Right renal cortex interstitium (tissue), 3 donors: ENCODE measurements around the gene WHRN. TPM values are rescaled to one million over a fixed set of nuclear protein-coding genes. Genes with fewer than 3 reads are reported as not detected.

Experiments
- DNase-seq, 3 donors: peaks; one replicate each; pipeline ENCODE4 v3.0.0-alpha.2; 2013; ENCODE audit warnings: low read depth in 3 of 3, low spot score in 2 of 3
- polyA plus RNA-seq, 3 donors: library from polyadenylated mRNA; unstranded; fragments of 120-200 nt; gene quantifications; one replicate each; pipeline ENCODE4 v1.2.1, GENCODE V29; 2013; ENCODE audit not compliant: insufficient read length in 3 of 3

WHRN gene
- polyA plus RNA-seq, 3 donors = 6.2 to 7.0 (median 6.8) TPM

- DNase-seq = no peak
These were observed 133.0 kb downstream of the WHRN start for GRCh38 chr9:114371973-114372917.

DNA sequence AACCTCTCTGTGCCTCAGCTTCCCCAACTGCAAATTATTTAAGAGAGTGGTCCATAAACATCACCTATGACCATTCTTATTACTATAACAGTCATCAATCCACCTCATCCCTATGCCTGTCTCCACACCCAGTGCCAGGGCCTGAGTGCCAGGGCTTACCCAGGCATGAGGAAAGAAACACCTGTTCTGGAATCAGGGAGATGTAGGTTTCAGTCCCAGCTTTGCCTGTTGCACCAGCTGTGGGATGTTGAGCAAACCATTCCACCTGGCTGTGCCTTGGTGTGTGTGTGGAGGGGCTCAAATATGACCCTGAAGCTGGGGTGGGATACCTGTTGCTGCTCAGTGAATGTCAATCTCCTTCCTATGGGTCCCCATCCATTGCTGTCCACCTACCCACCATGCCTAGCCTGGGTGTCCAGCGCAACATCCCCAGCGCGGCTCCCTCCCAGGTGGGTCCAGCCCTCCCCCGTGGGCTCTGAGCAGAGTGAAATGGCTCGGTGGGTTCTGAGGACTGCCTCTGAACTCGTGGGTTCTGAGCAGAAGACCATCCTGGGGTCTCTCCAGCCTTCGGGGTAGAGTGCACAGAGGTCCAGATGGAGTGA is 133.8 kb downstream of the WHRN start:
- no peak for DNase-seq

DNA sequence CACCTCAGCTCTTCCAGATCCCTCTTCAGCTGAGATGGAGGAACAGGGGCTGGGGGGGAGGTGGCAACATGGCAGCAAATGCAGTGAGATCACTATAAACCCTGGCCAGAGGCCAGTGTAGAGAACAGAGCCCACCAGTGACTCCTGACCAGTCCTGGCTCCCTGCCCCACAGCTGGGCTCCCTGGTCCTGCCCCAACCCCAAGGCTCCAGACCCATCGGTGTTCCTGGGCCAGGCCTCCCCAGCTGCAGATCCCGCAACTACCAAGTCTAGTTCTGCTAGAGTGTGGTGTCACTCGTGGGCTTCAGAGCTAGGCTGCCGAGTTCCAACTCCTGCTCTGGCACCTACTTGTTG is 134.3 kb downstream of the WHRN start:
- no peak for DNase-seq

DNA sequence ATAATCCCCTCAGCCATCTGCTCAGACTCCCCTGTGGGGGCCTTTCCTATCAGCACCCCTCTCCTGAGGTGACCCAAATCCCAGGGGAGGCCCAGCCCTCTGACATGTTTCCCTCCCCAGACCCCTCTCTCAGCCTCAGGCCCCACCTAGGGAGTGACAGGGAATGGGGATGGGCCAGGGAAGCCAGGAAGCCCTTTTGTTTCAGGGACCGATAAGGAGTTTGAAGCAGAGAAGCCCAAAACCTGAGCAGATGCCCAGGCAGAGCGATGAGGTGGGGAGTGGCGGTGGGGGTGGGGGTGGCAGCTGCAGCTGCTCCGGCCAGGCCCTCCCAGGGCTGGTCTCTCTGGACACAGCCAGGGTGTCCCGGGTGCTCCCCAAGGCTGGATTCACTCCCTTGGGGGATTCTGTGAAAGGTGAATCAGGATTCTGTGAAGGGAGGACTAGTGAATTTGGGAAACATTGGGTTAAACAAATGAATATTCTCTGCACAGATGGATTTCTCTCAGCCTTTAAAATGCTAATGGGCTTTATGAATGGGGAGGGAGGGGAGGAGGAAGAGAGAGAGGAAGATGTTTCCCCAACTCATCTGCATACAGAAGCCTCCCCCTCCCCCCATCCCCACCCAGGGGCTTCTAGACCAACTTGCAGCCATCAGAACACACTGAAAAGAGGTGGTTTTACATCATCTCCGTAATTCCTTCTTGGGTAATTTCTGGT is 134.9 kb downstream of the WHRN start:
- no peak for DNase-seq

DNA sequence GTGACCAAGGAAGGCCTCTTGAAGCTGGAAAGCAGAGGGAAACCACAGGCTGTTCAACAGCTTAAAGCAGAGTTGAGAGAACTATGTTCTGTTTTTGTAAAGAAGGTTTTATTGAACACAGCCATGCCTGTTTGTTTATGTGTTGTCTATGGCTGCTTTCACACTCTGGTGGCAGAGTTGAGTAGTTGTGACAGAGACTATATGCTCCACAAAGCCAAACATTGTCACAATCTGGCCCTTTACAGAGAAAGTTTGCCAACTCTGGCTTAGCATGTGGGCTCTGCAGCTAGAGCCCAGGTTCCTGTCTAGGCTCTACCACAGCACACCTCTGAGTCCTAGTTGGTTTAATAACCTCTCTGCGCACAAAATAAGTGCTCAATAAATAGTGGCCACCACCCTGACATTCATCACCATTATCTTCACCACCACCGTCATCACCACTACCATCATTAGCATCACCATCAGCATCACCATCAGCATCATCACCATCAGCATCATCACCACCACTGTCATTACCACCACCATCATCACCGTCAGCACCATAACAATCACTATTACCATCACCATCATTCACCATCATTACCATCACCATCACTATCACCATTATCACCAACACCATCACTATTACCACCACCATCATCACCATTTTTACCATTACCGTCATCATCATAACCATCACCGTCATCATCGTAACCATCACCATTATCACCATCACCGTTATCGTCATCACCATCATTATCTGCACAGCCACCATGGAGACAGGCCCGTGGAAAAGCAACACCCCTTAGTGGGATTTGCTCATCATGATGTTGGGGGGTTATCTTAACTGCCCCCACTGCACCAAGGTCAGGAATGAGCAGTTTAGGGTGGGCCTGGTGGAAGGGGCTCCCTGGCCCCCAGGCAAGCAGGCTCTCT is 135.8 kb downstream of the WHRN start:
- no peak for DNase-seq

DNA sequence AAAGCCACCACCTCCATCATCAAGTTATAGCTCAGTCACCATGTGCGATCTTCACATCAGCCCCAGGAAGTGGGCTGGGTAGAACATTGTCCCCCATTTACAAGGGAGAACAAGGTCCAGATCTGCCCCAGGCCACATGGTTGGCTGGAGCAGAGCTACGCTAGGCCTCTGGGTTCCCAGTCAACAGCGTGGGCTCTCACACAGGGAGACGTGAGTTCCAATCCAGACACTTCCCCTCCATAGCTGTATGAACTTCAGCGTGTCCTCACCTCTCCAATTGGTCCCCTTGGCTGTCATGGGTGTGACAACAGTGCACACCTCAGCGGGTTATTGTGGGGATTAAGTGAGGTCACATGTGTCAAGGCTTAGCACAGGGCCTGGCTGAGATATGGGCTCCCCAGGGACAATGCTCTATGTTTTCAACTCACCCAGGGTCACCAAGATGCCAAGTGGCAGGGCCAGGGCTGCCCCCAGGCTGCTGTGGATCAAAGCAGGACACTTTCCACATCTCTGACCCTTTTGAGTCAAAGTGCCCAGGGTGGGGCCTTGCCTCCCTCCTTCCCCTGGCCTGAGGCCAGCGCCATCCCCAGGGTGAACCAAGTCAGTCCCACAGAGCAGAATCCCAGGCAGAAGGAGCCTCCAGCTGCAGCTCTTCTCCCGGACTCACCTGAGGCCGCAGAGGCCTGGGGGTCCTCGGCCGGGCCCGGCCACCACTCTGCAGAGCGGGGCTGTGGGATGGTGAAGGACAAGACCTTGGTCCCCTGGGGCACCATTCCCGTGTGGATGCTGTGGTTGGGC is 137.3 kb downstream of the WHRN start:
- DNase-seq = no peak

GRCh38 chr9:114367366-114367765 is 137.9 kb downstream of the WHRN start:
- DNase-seq = no peak

- DNase-seq = no peak
These were observed 138.7 kb downstream of the WHRN start for GRCh38 chr9:114366334-114367128.

GRCh38 chr9:114365194-114365593 is 140.1 kb downstream of the WHRN start:
- DNase-seq = no peak

- DNase-seq = no peak
These were observed 140.9 kb downstream of the WHRN start for GRCh38 chr9:114364134-114365041.

DNA sequence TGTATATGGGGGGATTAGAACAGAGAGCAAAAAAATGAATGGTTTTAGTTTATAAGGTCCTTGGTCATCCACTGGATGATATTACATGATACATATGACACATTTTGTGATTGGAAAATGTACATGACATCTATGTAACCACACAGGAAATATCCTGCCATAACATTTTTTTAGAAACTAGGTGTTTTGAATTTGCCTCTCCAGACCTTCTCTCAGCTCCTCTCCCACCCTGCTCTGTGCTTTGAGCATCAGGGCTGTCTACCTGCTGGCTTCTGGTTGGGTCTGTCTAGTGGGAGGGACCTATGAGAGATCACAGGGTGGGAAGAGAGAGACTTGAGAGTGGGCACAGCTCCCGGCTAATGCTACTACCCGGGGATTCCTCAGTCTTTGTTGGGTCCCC is 141.8 kb downstream of the WHRN start:
- no peak for DNase-seq

GRCh38 chr9:114362394-114362793 is 142.9 kb downstream of the WHRN start:
- DNase-seq = no peak

GRCh38 chr9:114361542-114361941 is 143.7 kb downstream of the WHRN start:
- DNase-seq = no peak

GRCh38 chr9:114359801-114360200 is 145.5 kb downstream of the WHRN start:
- no peak for DNase-seq

DNA sequence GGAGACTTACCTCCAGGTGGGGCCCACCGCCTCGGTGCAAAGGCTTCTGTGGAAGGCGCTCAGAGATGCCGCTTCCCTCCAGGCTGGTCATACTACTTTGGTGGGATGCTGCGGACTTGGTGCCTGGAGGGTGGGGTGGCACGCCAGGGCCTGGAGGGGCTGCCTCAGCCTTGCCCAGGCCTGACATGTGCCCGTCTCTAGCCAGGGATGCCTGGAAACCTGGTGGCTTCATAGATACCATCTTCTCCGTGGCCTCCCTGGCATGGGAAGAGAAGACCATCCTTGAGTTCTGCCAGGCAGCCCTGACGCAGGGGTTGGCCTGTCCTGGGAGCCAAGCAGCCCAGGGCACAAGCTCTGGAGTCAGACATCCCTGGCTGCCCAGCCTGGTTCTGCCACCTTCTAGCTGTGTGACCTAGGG is 147.4 kb downstream of the WHRN start:
- DNase-seq = no peak

DNA sequence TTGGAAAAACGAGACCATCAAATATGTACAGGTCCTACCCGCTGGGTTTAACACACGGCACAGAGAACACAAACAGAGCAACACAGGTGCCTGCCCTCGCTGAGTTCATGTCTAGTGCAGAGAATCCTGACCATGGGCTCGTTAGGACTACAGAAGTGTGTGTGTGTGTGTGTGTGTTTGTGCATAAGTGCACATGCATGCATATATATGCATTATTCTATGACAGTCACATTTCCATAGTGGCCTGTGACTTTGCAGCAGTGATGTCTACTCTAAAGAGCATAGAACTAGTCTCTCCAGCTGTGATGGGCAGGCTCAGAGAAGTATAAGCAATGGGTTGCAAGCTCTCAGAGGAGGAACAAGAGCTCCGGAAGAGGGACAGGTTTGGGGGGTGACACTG is 147.9 kb downstream of the WHRN start:
- DNase-seq = no peak

GRCh38 chr9:114356792-114357191 is 148.5 kb downstream of the WHRN start:
- DNase-seq = no peak

DNA sequence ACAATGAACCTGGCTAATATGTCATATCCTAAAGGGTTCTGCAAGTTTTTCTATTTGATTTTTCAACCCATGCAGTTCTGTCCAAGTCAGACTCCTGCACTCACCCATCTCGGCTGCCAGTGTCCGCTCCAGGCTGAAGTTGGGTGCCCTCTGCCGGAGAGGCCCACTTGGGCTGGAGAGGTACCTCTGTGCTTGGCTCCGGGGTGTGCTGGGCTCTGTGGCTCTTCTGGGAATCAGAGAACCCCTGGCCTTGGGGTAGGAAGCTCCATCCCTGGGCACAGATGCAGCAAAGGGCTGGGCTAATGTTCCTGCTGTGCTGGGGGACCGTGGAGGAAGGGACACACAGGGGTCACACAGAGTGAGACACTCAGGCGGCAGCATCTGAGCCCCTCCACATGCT is 149.5 kb downstream of the WHRN start:
- no peak for DNase-seq
